B cell (primary cell): ENCODE results near the gene EPHA2. TPM values are rescaled to one million over a fixed set of nuclear protein-coding genes. Genes with fewer than 3 reads are reported as not detected.

Experiments used
- ATAC-seq: fragments of 200-7000 bp; cut with Tn5 transposase; one replicate; pipeline ENCODE4 v1.10.0; 2021; ENCODE audit warnings: low read depth, mild to moderate bottlenecking, moderate number of reproducible peaks, moderate library complexity
- CTCF ChIA-PET: fragments of 350-600 bp; sonication (Branson Sonifier 250); formaldehyde crosslinking; loops from one replicate; lab custom pipeline; 2021; ENCODE audit warnings: antibody characterized with exemption, inconsistent platforms; lab: Charles Lee
- POLR2A ChIA-PET: fragments of 350-600 bp; sonication (Branson Sonifier 250); formaldehyde crosslinking; loops from one replicate; lab custom pipeline; 2021; ENCODE audit warnings: antibody characterized with exemption; lab: Charles Lee
- DNase-seq: peaks from one replicate; pipeline ENCODE4 v3.0.0; 2013
- H2AFZ ChIP-seq: 2 replicates; pipeline ENCODE4 v1.6.1; 2012; ENCODE audit warnings: mild to moderate bottlenecking, low read depth, low read length; ENCODE audit not compliant: insufficient read depth, poor library complexity, severe bottlenecking
- H3K27ac ChIP-seq, 2 donors: 1 replicate in 1 of 2; 2 replicates in 1 of 2; pipeline ENCODE4 v1.5.1; 2012 to 2013; ENCODE audit warnings: low read length in 2 of 2, mild to moderate bottlenecking in 2 of 2, moderate library complexity in 1 of 2
- H3K27me3 ChIP-seq, 4 experiments: fragments of 200-600 bp in 1 of 4; sonication (generic) in 1 of 4; replicated peaks in 1 of 4; 1 replicate in 2 of 4; 2 replicates in 2 of 4; pipeline versions ENCODE4 v1.6.1 to v1.7.0; 2013 to 2016; ENCODE audit warnings: low read length in 3 of 4, mild to moderate bottlenecking in 2 of 4, mixed read lengths in 1 of 4, moderate library complexity in 1 of 4; ENCODE audit not compliant: insufficient read depth in 4 of 4, control insufficient read depth in 3 of 4; ENCODE audit errors: control extremely low read depth in 1 of 4
- H3K36me3 ChIP-seq, 2 experiments: replicated peaks in 1 of 2; 1 replicate in 1 of 2; 2 replicates in 1 of 2; pipeline versions ENCODE4 v1.6.1 to v1.7.1; 2013; ENCODE audit warnings: low read length in 1 of 2; ENCODE audit not compliant: insufficient read depth in 2 of 2, control insufficient read depth in 1 of 2; ENCODE audit errors: control extremely low read depth in 1 of 2, extremely low read depth in 1 of 2
- H3K4me1 ChIP-seq, 2 donors: fragments of 200-600 bp in 1 of 2; sonication (generic) in 1 of 2; 1 replicate in 1 of 2; 2 replicates in 1 of 2; pipeline versions ENCODE4 v1.5.1 to v1.6.1; 2013 to 2017; ENCODE audit warnings: low read length in 2 of 2; ENCODE audit not compliant: control insufficient read depth in 2 of 2, insufficient read depth in 2 of 2
- H3K4me2 ChIP-seq: replicated peaks from 2 replicates; pipeline ENCODE3; 2012; ENCODE audit warnings: mild to moderate bottlenecking, low read depth, low read length; ENCODE audit not compliant: poor library complexity, severe bottlenecking
- H3K4me3 ChIP-seq, 5 experiments: fragments of 200-600 bp in 1 of 5; sonication (generic) in 1 of 5; 1 replicate in 3 of 5; 2 replicates in 2 of 5; pipeline versions ENCODE4 v1.5.1 to v1.7.0; 2011 to 2016; ENCODE audit warnings: low read length in 4 of 5, mild to moderate bottlenecking in 4 of 5, low read depth in 2 of 5, control low read depth in 1 of 5, moderate library complexity in 1 of 5; ENCODE audit not compliant: insufficient read depth in 1 of 5; ENCODE audit errors: control extremely low read depth in 1 of 5, extremely low read depth in 1 of 5
- H3K79me2 ChIP-seq: fragments of 200-600 bp; sonication (generic); one replicate; pipeline ENCODE4 v1.6.0; 2016; ENCODE audit warnings: low read length; ENCODE audit not compliant: control insufficient read depth, insufficient read depth
- H3K9ac ChIP-seq: fragments of 200-600 bp; sonication (generic); 2 replicates; pipeline ENCODE4 v1.6.1; 2017; ENCODE audit warnings: mild to moderate bottlenecking, low read length, moderate library complexity
- H3K9me3 ChIP-seq, 3 donors: one replicate each; pipeline versions ENCODE4 v1.6.1 to v1.7.1; 2013; ENCODE audit warnings: low read length in 2 of 3; ENCODE audit not compliant: control insufficient read depth in 2 of 3, insufficient read depth in 1 of 3; ENCODE audit errors: control extremely low read depth in 1 of 3
- H4K20me1 ChIP-seq: 2 replicates; pipeline ENCODE4 v1.6.0; 2012; ENCODE audit warnings: mild to moderate bottlenecking, low read length; ENCODE audit not compliant: insufficient read depth, control insufficient read depth, poor library complexity, severe bottlenecking
- H3K27ac Mint-ChIP-seq: one replicate; pipeline ENCODE4 v1.8.0; 2021; ENCODE audit warnings: mixed read lengths
- H3K27me3 Mint-ChIP-seq: one replicate; pipeline ENCODE4 v1.8.0; 2021; ENCODE audit warnings: mixed read lengths
- H3K4me1 Mint-ChIP-seq: one replicate; pipeline ENCODE4 v1.8.0; 2021; ENCODE audit warnings: mixed read lengths
- H3K4me3 Mint-ChIP-seq: one replicate; pipeline ENCODE4 v1.8.0; 2021; ENCODE audit warnings: mixed read lengths
- H3K9me3 Mint-ChIP-seq: one replicate; pipeline ENCODE4 v1.8.0; 2022; ENCODE audit warnings: mixed read lengths; ENCODE audit not compliant: insufficient read depth
- CTCF ChIP-seq: fragments of 200-600 bp; IDR thresholded peaks from one replicate; pipeline ENCODE4 v1.8.0; 2022; ENCODE audit warnings: antibody characterized with exemption, mild to moderate bottlenecking
- EZH2 ChIP-seq: IDR thresholded peaks from 2 replicates; pipeline ENCODE4 v1.6.1; 2012; ENCODE audit warnings: borderline replicate concordance, low read depth, mild to moderate bottlenecking, moderate library complexity, low read length; ENCODE audit not compliant: insufficient read depth, poor library complexity, severe bottlenecking
- WGBS: methylation state at CpG from one replicate; pipeline ENCODE4 v1.1.5; 2013; ENCODE audit warnings: missing lambda C conversion rate; ENCODE audit not compliant: insufficient coverage; 5-methylcytosine and 5-hydroxymethylcytosine counted together
- intact Hi-C: fragments of 100-400 bp; cut with micrococcal nuclease; formaldehyde crosslinking; loops from one replicate; pipeline ENCODE4 v1.10.0; 2022
- polyA plus RNA-seq: library from polyadenylated mRNA; depleted of rRNA; stranded (reverse); fragments of >200 nt; gene quantifications from 2 replicates; pipeline ENCODE4 v1.2.3, GENCODE V29; 2012
- total RNA-seq, 2 donors: library from RNA; stranded (reverse); fragments of 120-200 nt in 1 of 2; gene quantifications; 1 replicate in 1 of 2; 2 replicates in 1 of 2; pipeline versions ENCODE4 v1.2.3 to v1.2.4, GENCODE V29; 2013 to 2022

The EPHA2 gene
- total and polyA plus RNA-seq, 2 donors (not counting 1 experiment from before 2014, with no cell fraction given): 0.12 TPM; not detected in 1

DNA sequence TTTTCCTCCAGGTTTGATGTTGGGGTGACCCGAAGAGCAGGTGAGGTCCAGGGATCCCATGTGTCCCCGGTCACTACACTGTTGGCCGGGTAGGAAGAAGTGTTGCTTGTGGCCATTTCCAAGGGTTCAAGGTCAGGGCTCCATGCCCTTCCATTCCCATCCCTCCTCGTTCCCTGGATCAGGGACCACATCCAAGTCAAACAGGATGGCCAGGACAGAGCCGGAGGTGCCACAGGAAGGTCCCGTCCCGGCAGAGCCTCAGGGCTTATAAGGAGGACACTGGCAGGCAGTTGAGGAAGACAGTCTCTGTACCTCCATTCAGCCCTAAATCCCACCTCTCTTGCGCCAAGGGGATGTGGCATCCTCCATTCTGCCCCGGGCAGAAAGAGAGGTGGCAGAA lies 60.4 kb downstream of the EPHA2 start:
- ATAC-seq: no peak
- Mint-ChIP-seq H3K9me3 (no peaks in the 10 kb centered on the region), H3K27ac (no peak overlapping the region), H3K4me1 (no peaks in the 10 kb centered on the region), H3K4me3 (no peak overlapping the region), H3K27me3 (peaks cover 36% of the 10 kb centered on the region)
- Histone ChIP-seq H3K4me3 (no peak overlapping the region), H3K79me2 (no peaks in the 10 kb centered on the region), H3K27me3 (peaks cover 0 to 8% (median 1%) of the 10 kb centered on the region in 4 experiments), H3K4me1 (no peaks in the 10 kb centered on the region), H3K36me3 (no peaks in the 10 kb centered on the region), H3K4me2 (no peak overlapping the region), H3K9me3 (peaks cover 0 to 3% (median 0%) of the 10 kb centered on the region in 3 donors), H3K9ac (no peak overlapping the region), H4K20me1 (no peaks in the 10 kb centered on the region), H2AFZ (no peak overlapping the region), H3K27ac (no peak overlapping the region)
- ChIA-PET POLR2A (no interaction called here), CTCF (no interaction called here)
- TF ChIP-seq EZH2 (no peak), CTCF (no peak)
- DNase-seq: no peak
- 85% methylated on average over 9 of the region's 9 CpGs for WGBS
- intact Hi-C loops: no loop called here

- intact Hi-C loops: no loop called here
- ATAC-seq (no peak), DNase-seq (no peak)
- no peaks in the 10 kb centered on the region for H3K4me1 ChIP-seq
- H3K4me3 ChIP-seq: no peak overlapping the region
- no peaks in the 10 kb centered on the region for H3K9me3 Mint-ChIP-seq
- H3K27me3 ChIP-seq: peaks cover 0 to 6% (median 1%) of the 10 kb centered on the region in 4 experiments
- H3K27ac Mint-ChIP-seq: no peak overlapping the region
- H3K9me3 ChIP-seq: peaks cover 0 to 1% (median 0%) of the 10 kb centered on the region in 3 donors
- no peaks in the 10 kb centered on the region for H3K79me2 ChIP-seq
- H3K27me3 Mint-ChIP-seq: peaks cover 33% of the 10 kb centered on the region
- CTCF ChIA-PET: interaction anchor here (0.6 to 0.7 kb wide), 2 partner anchors 26 to 333 kb away, joined by 3 to 5 read pairs; no protein-coding TSS in a partner anchor
- no peak overlapping the region for H3K9ac ChIP-seq
- no peak overlapping the region for H3K4me2 ChIP-seq
- no peaks in the 10 kb centered on the region for H3K36me3 ChIP-seq
- no peaks in the 10 kb centered on the region for H3K4me1 Mint-ChIP-seq
- H3K27ac ChIP-seq: no peak overlapping the region
- no peak overlapping the region for H3K4me3 Mint-ChIP-seq
- no peak overlapping the region for H2AFZ ChIP-seq
- no peaks in the 10 kb centered on the region for H4K20me1 ChIP-seq
- 87% methylated on average over 3 of the region's 21 CpGs for WGBS
- TF ChIP-seq CTCF (no peak), EZH2 (no peak)
- POLR2A ChIA-PET: interaction anchor here (0.7 kb wide), 1 partner anchor 95 kb away, joined by 5 read pairs; no protein-coding TSS in a partner anchor
These were observed 61.3 kb downstream of the EPHA2 start for GRCh38 chr1:16094453-16095158.
